HEK293 (cell line): ENCODE data around the gene TSPAN14.

Experiments
- CTCF ChIA-PET: fragments of 350-600 bp; formaldehyde crosslinking; extraction: SDS; loops from one replicate; lab custom pipeline; 2021; ENCODE audit warnings: antibody characterized with exemption; lab: Yijun Ruan, JAX
- POLR2A ChIA-PET: fragments of 300-600 bp; formaldehyde crosslinking; extraction: SDS; loops from one replicate; lab custom pipeline; 2020; ENCODE audit warnings: antibody characterized with exemption, inconsistent platforms; lab: Yijun Ruan, JAX
- H3K27ac ChIP-seq: fragments of 200-500 bp; sonication (Bioruptor generic); 2 replicates; pipeline ENCODE4 v1.5.1; 2014; ENCODE audit warnings: low read depth, low read length, control low read depth, inconsistent platforms; ENCODE audit errors: extremely low read depth
- H3K36me3 ChIP-seq, 2 experiments: fragments of 200-500 bp in 1 of 2; sonication (Bioruptor generic) in 1 of 2; 1 replicate in 1 of 2; 2 replicates in 1 of 2; pipeline ENCODE4 v1.5.1; 2014 to 2017; ENCODE audit warnings: inconsistent platforms in 2 of 2, low read length in 2 of 2; ENCODE audit not compliant: control insufficient read depth in 2 of 2, insufficient read depth in 1 of 2
- H3K4me1 ChIP-seq: fragments of 200-500 bp; sonication (Bioruptor generic); 2 replicates; pipeline ENCODE4 v1.5.1; 2014; ENCODE audit warnings: mild to moderate bottlenecking, low read length, inconsistent platforms; ENCODE audit not compliant: control insufficient read depth, insufficient read depth
- H3K4me3 ChIP-seq: 2 replicates; pipeline ENCODE4 v1.5.1; 2011; ENCODE audit warnings: low read depth, mild to moderate bottlenecking, control low read depth, low read length, moderate library complexity
- H3K9me3 ChIP-seq: fragments of 200-500 bp; sonication (Bioruptor generic); 2 replicates; pipeline ENCODE4 v1.5.1; 2014; ENCODE audit warnings: low read depth, low read length, inconsistent platforms; ENCODE audit not compliant: control insufficient read depth, insufficient read depth
- HOXC10 ChIP-seq: sonication (generic); formaldehyde crosslinking; IDR thresholded peaks from 2 replicates; pipeline ENCODE4 v1.8.1; 2023; ENCODE audit warnings: mild to moderate bottlenecking, missing genetic modification reagents
- SCRT1 ChIP-seq: fragments of 450-650 bp; formaldehyde crosslinking; IDR thresholded peaks from 2 replicates; pipeline ENCODE4 v1.5.1; 2016; ENCODE audit warnings: missing biosample characterization, missing genetic modification characterization, borderline replicate concordance
- SP2 ChIP-seq: fragments of 450-650 bp; formaldehyde crosslinking; IDR thresholded peaks from 2 replicates; pipeline ENCODE4 v1.5.1; 2016; ENCODE audit warnings: missing biosample characterization, missing genetic modification characterization
- SP3 ChIP-seq: fragments of 450-650 bp; formaldehyde crosslinking; IDR thresholded peaks from 2 replicates; pipeline ENCODE4 v1.5.1; 2016; ENCODE audit warnings: missing biosample characterization, missing genetic modification characterization
- ZBTB21 ChIP-seq: fragments of 450-650 bp; formaldehyde crosslinking; IDR thresholded peaks from 2 replicates; pipeline ENCODE4 v1.5.1; 2017; ENCODE audit warnings: missing biosample characterization, missing genetic modification characterization
- ZBTB48 ChIP-seq: fragments of 450-650 bp; formaldehyde crosslinking; IDR thresholded peaks from 2 replicates; pipeline ENCODE4 v1.5.1; 2016; ENCODE audit warnings: missing biosample characterization, missing genetic modification characterization
- ZBTB7A ChIP-seq: fragments of 450-650 bp; formaldehyde crosslinking; IDR thresholded peaks from 2 replicates; pipeline ENCODE4 v1.5.1; 2016; ENCODE audit warnings: low read depth, missing biosample characterization, missing genetic modification characterization
- ZFP41 ChIP-seq: fragments of 450-650 bp; formaldehyde crosslinking; IDR thresholded peaks from 2 replicates; pipeline ENCODE4 v1.5.1; 2016; ENCODE audit warnings: missing biosample characterization, missing genetic modification characterization, borderline replicate concordance
- ZNF121 ChIP-seq: fragments of 450-650 bp; formaldehyde crosslinking; IDR thresholded peaks from 2 replicates; pipeline ENCODE4 v1.5.1; 2016; ENCODE audit warnings: missing biosample characterization, missing genetic modification characterization
- ZNF132 ChIP-seq: fragments of 450-650 bp; formaldehyde crosslinking; IDR thresholded peaks from 2 replicates; pipeline ENCODE4 v1.5.1; 2017; ENCODE audit warnings: missing biosample characterization, missing genetic modification characterization, borderline replicate concordance
- ZNF19 ChIP-seq: fragments of 450-650 bp; formaldehyde crosslinking; IDR thresholded peaks from 2 replicates; pipeline ENCODE4; 2016; ENCODE audit warnings: missing biosample characterization, missing genetic modification characterization, low read depth
- ZNF202 ChIP-seq: fragments of 450-650 bp; formaldehyde crosslinking; IDR thresholded peaks from 2 replicates; pipeline ENCODE4 v1.5.1; 2016; ENCODE audit warnings: missing biosample characterization, missing genetic modification characterization, borderline replicate concordance
- ZNF214 ChIP-seq: fragments of 450-650 bp; formaldehyde crosslinking; IDR thresholded peaks from 2 replicates; pipeline ENCODE4 v1.5.1; 2017; ENCODE audit warnings: missing biosample characterization, mild to moderate bottlenecking, missing genetic modification characterization, borderline replicate concordance
- ZNF266 ChIP-seq: fragments of 450-650 bp; formaldehyde crosslinking; IDR thresholded peaks from 2 replicates; pipeline ENCODE4 v1.5.1; 2016; ENCODE audit warnings: missing biosample characterization, missing genetic modification characterization, low read depth
- ZNF311 ChIP-seq: fragments of 450-650 bp; formaldehyde crosslinking; IDR thresholded peaks from 2 replicates; pipeline ENCODE4 v1.5.1; 2017; ENCODE audit warnings: missing biosample characterization, missing genetic modification characterization, borderline replicate concordance
- ZNF366 ChIP-seq: fragments of 450-650 bp; formaldehyde crosslinking; conservative IDR thresholded peaks from 2 replicates; pipeline ENCODE4 v1.5.1; 2016; ENCODE audit warnings: missing biosample characterization, missing genetic modification characterization
- ZNF391 ChIP-seq: fragments of 450-650 bp; formaldehyde crosslinking; IDR thresholded peaks from 2 replicates; pipeline ENCODE4 v1.5.1; 2016; ENCODE audit warnings: low read depth, missing biosample characterization, missing genetic modification characterization, borderline replicate concordance
- ZNF473 ChIP-seq: fragments of 450-650 bp; formaldehyde crosslinking; IDR thresholded peaks from 2 replicates; pipeline ENCODE4 v1.5.1; 2017; ENCODE audit warnings: missing biosample characterization, missing genetic modification characterization
- ZNF48 ChIP-seq: fragments of 450-650 bp; formaldehyde crosslinking; IDR thresholded peaks from 2 replicates; pipeline ENCODE4 v1.5.1; 2016; ENCODE audit warnings: missing biosample characterization, missing genetic modification characterization
- ZNF600 ChIP-seq: fragments of 450-650 bp; formaldehyde crosslinking; IDR thresholded peaks from 2 replicates; pipeline ENCODE4 v1.5.1; 2016; ENCODE audit warnings: missing biosample characterization, missing genetic modification characterization
- ZNF626 ChIP-seq: fragments of 450-650 bp; sonication (Bioruptor Pico); formaldehyde crosslinking; IDR thresholded peaks from 2 replicates; pipeline ENCODE4 v1.5.1; 2018; ENCODE audit warnings: missing biosample characterization, missing genetic modification characterization, inconsistent platforms
- ZNF664 ChIP-seq: fragments of 450-650 bp; formaldehyde crosslinking; IDR thresholded peaks from 2 replicates; pipeline ENCODE4 v1.5.1; 2016; ENCODE audit warnings: missing biosample characterization, missing genetic modification characterization
- ZNF677 ChIP-seq: fragments of 450-650 bp; IDR thresholded peaks from 2 replicates; pipeline ENCODE4 v1.5.0; 2018; ENCODE audit warnings: missing biosample characterization, mild to moderate bottlenecking, missing genetic modification characterization, moderate library complexity
- ZNF707 ChIP-seq: fragments of 450-650 bp; formaldehyde crosslinking; IDR thresholded peaks from 2 replicates; pipeline ENCODE4 v1.5.1; 2016; ENCODE audit warnings: missing biosample characterization, missing genetic modification characterization
- ZNF747 ChIP-seq: fragments of 450-650 bp; formaldehyde crosslinking; IDR thresholded peaks from 2 replicates; pipeline ENCODE4 v1.5.1; 2016; ENCODE audit warnings: missing biosample characterization, missing genetic modification characterization
- TF ChIP-seq, protein P1 (sequence below): fragments of 450-650 bp; formaldehyde crosslinking; IDR thresholded peaks from 2 replicates; pipeline ENCODE4 v1.5.1; 2016; ENCODE audit warnings: missing biosample characterization, missing genetic modification characterization
- TF ChIP-seq, protein P2 (sequence below): fragments of 450-650 bp; formaldehyde crosslinking; IDR thresholded peaks from 2 replicates; pipeline ENCODE4 v1.5.1; 2016; ENCODE audit warnings: missing biosample characterization, missing genetic modification characterization

The TSPAN14 gene

GRCh38 chr10:80406204-80406603 lies 47.9 kb upstream of the TSPAN14 start:
- POLR2A ChIA-PET: no interaction called here
- H3K4me3 ChIP-seq: no peak overlapping the region
- CTCF ChIA-PET: interaction anchor here (1.1 to 1.5 kb wide), 2 partner anchors 38 to 258 kb away, joined by 3 read pairs; no protein-coding TSS in a partner anchor
- no peak overlapping the region for H3K27ac ChIP-seq
- no peaks in the 10 kb centered on the region for H3K9me3 ChIP-seq
- H3K4me1 ChIP-seq: peaks cover 5% of the 10 kb centered on the region
- TF ChIP-seq SP3 (tag by site-specific recombination) (no peak), ZNF266 (tag by site-specific recombination) (no peak), ZBTB48 (no peak), ZNF48 (tag by site-specific recombination) (no peak), ZNF473 (tag by site-specific recombination) (no peak), ZNF366 (tag by site-specific recombination) (no peak), ZNF600 (no peak), ZNF677 (tag by site-specific recombination) (no peak), ZNF214 (tag by site-specific recombination) (no peak)
- TF ChIP-seq, all 188 proteins: peak for 0
- peaks cover 0 to 3% of the 10 kb centered on the region in 2 experiments; a peak in 1 of 3 replicates for H3K36me3 ChIP-seq

- POLR2A ChIA-PET: interaction anchor here (0.6 to 1.0 kb wide), 6 partner anchors 9 to 353 kb away, joined by 3 to 5 read pairs (median 4); no protein-coding TSS in a partner anchor
- Histone ChIP-seq H3K9me3 (no peaks in the 10 kb centered on the region), H3K36me3 (peaks cover 0 to 3% of the 10 kb centered on the region in 2 experiments; a peak in 1 of 3 replicates), H3K27ac (peak overlapping the region; percentile 74; the same call in 1 of the 2 replicates), H3K4me3 (peak overlapping the region; percentile 52), H3K4me1 (peaks cover 20% of the 10 kb centered on the region)
- CTCF ChIA-PET: interaction anchor here (0.6 to 0.7 kb wide), 2 partner anchors 131 to 1210 kb away, joined by 3 read pairs; no protein-coding TSS in a partner anchor
- TF ChIP-seq ZNF311 (tag by site-specific recombination) (no peak), ZNF473 (tag by site-specific recombination) (no peak), SP2 (tag by site-specific recombination) (no peak), ZNF626 (tag by site-specific recombination) (no peak), HOXC10 (no peak), ZNF19 (tag by site-specific recombination) (no peak), ZNF121 (no peak)
- TF ChIP-seq, protein P1, sequence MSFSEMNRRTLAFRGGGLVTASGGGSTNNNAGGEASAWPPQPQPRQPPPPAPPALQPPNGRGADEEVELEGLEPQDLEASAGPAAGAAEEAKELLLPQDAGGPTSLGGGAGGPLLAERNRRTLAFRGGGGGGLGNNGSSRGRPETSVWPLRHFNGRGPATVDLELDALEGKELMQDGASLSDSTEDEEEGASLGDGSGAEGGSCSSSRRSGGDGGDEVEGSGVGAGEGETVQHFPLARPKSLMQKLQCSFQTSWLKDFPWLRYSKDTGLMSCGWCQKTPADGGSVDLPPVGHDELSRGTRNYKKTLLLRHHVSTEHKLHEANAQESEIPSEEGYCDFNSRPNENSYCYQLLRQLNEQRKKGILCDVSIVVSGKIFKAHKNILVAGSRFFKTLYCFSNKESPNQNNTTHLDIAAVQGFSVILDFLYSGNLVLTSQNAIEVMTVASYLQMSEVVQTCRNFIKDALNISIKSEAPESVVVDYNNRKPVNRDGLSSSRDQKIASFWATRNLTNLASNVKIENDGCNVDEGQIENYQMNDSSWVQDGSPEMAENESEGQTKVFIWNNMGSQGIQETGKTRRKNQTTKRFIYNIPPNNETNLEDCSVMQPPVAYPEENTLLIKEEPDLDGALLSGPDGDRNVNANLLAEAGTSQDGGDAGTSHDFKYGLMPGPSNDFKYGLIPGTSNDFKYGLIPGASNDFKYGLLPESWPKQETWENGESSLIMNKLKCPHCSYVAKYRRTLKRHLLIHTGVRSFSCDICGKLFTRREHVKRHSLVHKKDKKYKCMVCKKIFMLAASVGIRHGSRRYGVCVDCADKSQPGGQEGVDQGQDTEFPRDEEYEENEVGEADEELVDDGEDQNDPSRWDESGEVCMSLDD: no peak
These were observed 46.3 kb upstream of the TSPAN14 start for GRCh38 chr10:80407812-80408241.

DNA sequence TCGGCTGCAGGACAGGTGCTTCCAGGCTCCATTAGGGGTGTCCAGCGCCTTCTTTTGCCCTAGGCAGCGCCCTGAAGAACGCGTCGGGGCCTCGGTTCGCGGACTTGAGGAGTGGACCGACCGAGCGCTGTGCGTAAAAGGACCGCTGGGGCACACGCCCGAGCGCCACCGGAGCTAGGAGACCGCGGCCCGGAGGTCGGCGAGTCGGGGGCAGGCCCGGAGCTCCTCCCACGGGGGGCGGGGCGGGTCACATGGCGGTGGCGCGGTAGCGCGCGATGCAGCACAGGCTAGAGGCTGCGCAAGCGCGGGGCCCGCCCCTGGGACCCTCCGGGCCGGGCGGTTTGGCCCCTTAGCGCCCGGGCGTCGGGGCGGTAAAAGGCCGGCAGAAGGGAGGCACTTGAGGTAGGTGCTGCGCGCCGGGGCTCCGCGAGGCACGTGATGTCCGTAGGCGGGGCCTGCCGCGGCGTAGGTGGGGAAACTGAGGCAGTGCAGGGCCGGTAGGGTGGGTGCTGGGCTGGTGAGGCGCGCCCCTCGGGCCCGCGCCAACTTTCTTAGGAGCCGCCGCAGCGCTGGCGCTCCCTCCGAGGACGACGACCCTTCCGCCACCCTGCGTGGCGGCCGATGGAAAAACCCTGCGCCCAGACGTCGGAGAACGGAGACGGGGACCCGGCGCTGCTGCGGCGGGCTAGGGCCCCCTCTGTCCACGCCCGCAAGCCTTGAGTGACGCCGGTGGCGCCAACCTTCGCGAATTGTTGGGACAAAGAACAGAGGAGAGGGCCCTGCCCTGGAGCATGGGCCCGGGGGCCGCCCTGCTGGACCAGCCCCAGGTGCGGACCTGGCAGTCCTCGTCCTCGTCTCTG lies 45.6 kb upstream of the TSPAN14 start, which contains the start of gene PRXL2A:
PRXL2A (plus strand) TSS at position 310 of the 860 bp plus-strand sequence. CDS start 11,917 bp downstream, outside the sequence.
- Histone ChIP-seq H3K9me3 (no peaks in the 10 kb centered on the region), H3K27ac (peak within 1 kb of the TSS; percentile 74; the same call in 1 of the 2 replicates), H3K4me1 (peaks cover 24% of the 10 kb centered on the region), H3K36me3 (peaks cover 0 to 3% of the 10 kb centered on the region in 2 experiments; a peak in 1 of 3 replicates), H3K4me3 (peak within 1 kb of the TSS; percentile 52)
- POLR2A ChIA-PET: interaction anchor here (0.6 to 1.0 kb wide), 6 partner anchors 9 to 353 kb away, joined by 3 to 5 read pairs (median 4); no protein-coding TSS in a partner anchor
- CTCF ChIA-PET: interaction anchor here (0.6 to 0.7 kb wide), 2 partner anchors 130 to 1211 kb away, joined by 3 read pairs; no protein-coding TSS in a partner anchor
- no peak for TF ChIP-seq ZNF132
- TF ChIP-seq SCRT1: no peak
- no peak for TF ChIP-seq ZBTB7A (tag by site-specific recombination)
- no peak for TF ChIP-seq ZNF707 (tag by site-specific recombination)
- no peak for TF ChIP-seq ZBTB21 (tag by site-specific recombination)
- TF ChIP-seq ZNF664 (tag by site-specific recombination): no peak
- no peak for TF ChIP-seq ZNF677 (tag by site-specific recombination)
- no peak for TF ChIP-seq ZFP41 (tag by site-specific recombination)
- TF ChIP-seq ZNF747 (tag by site-specific recombination): no peak
- TF ChIP-seq, protein P2, sequence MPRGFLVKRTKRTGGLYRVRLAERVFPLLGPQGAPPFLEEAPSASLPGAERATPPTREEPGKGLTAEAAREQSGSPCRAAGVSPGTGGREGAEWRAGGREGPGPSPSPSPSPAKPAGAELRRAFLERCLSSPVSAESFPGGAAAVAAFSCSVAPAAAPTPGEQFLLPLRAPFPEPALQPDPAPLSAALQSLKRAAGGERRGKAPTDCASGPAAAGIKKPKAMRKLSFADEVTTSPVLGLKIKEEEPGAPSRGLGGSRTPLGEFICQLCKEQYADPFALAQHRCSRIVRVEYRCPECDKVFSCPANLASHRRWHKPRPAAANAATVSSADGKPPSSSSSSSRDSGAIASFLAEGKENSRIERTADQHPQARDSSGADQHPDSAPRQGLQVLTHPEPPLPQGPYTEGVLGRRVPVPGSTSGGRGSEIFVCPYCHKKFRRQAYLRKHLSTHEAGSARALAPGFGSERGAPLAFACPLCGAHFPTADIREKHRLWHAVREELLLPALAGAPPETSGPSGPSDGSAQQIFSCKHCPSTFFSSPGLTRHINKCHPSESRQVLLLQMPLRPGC: no peak
- TF ChIP-seq ZNF391 (tag by site-specific recombination): no peak
- no peak for TF ChIP-seq ZNF202 (tag by site-specific recombination)
